GM12872 (cell line): ENCODE measurements around the gene RAPGEF6.

Experiments used
- CTCF ChIP-seq: IDR thresholded peaks from 3 replicates; pipeline ENCODE4 v1.5.1; 2011; ENCODE audit warnings: low read depth, mild to moderate bottlenecking, low read length, moderate library complexity; ENCODE audit not compliant: insufficient read depth

The RAPGEF6 gene

GRCh38 chr5:131548176-131548575, 86.9 kb downstream of the RAPGEF6 start:
- TF ChIP-seq CTCF, result no peak

- no peak for TF ChIP-seq CTCF
Observed at GRCh38 chr5:131545845-131546244, 89.2 kb downstream of the RAPGEF6 start.

GRCh38 chr5:131542723-131543122, 92.3 kb downstream of the RAPGEF6 start:
- TF ChIP-seq CTCF, result no peak

GRCh38 chr5:131541762-131542161, 93.3 kb downstream of the RAPGEF6 start:
- TF ChIP-seq CTCF, result no peak

GRCh38 chr5:131541071-131541470, 94.0 kb downstream of the RAPGEF6 start:
- TF ChIP-seq CTCF, result no peak

GRCh38 chr5:131539251-131539650, 95.8 kb downstream of the RAPGEF6 start:
- TF ChIP-seq CTCF, result no peak

GRCh38 chr5:131538177-131538593, 96.8 kb downstream of the RAPGEF6 start:
- no peak for TF ChIP-seq CTCF
